Chondrocyte (in vitro differentiated cells): ENCODE results near the gene CGB3. TPM values are rescaled to one million over a fixed set of nuclear protein-coding genes. Genes with fewer than 3 reads are reported as not detected.

Experiments used
- DNase-seq: peaks from one replicate; pipeline ENCODE4 v3.0.0; 2021; ENCODE audit warnings: mixed read lengths, low spot score
- H3K27ac Mint-ChIP-seq: one replicate; pipeline ENCODE4 v1.8.0; 2021; ENCODE audit warnings: mild to moderate bottlenecking, moderate library complexity, mixed read lengths; ENCODE audit not compliant: unreplicated experiment
- H3K27me3 Mint-ChIP-seq: 2 replicates; pipeline ENCODE4 v1.8.0; 2021; ENCODE audit warnings: low read depth, mixed read lengths
- H3K36me3 Mint-ChIP-seq: 2 replicates; pipeline ENCODE4 v1.8.0; 2021; ENCODE audit warnings: low read depth, mixed read lengths
- H3K4me1 Mint-ChIP-seq: 2 replicates; pipeline ENCODE4 v1.8.0; 2021; ENCODE audit warnings: low read depth, mild to moderate bottlenecking, mixed read lengths
- H3K4me3 Mint-ChIP-seq: one replicate; pipeline ENCODE4 v1.8.0; 2021; ENCODE audit warnings: mild to moderate bottlenecking, moderate library complexity, mixed read lengths; ENCODE audit not compliant: unreplicated experiment
- H3K9me3 Mint-ChIP-seq: 2 replicates; pipeline ENCODE4 v1.8.0; 2021; ENCODE audit warnings: low read depth, mixed read lengths
- CTCF ChIP-seq: fragments of 200-600 bp; sonication (generic); IDR thresholded peaks from 2 replicates; pipeline ENCODE4 v1.5.0; 2021; ENCODE audit warnings: antibody characterized with exemption, mild to moderate bottlenecking, moderate library complexity
- total RNA-seq: library from RNA; stranded (reverse); gene quantifications from 3 replicates; pipeline ENCODE4 v1.2.1, GENCODE V29; 2021

Gene CGB3
- total RNA-seq, 1 donor from 2014 or later, result not detected

GRCh38 chr19:48991873-48992580, 32.1 kb downstream of the CGB3 start:
- peaks cover 14% of the 10 kb centered on the region for H3K36me3 Mint-ChIP-seq
- H3K4me3 Mint-ChIP-seq, result peak overlapping the region; percentile 98
- no peaks in the 10 kb centered on the region for H3K9me3 Mint-ChIP-seq
- no peak for DNase-seq
- no peak for TF ChIP-seq CTCF
- H3K4me1 Mint-ChIP-seq, result peaks cover 40% of the 10 kb centered on the region
- no peaks in the 10 kb centered on the region for H3K27me3 Mint-ChIP-seq
- peak overlapping the region; percentile 93 for H3K27ac Mint-ChIP-seq

GRCh38 chr19:48991011-48991609, 33.0 kb downstream of the CGB3 start:
- Mint-ChIP-seq H3K4me1 (peaks cover 40% of the 10 kb centered on the region), H3K27me3 (no peaks in the 10 kb centered on the region), H3K4me3 (peak overlapping the region; percentile 98), H3K36me3 (peaks cover 14% of the 10 kb centered on the region), H3K27ac (no peak overlapping the region), H3K9me3 (no peaks in the 10 kb centered on the region)
- no peak for DNase-seq
- TF ChIP-seq CTCF, result no peak

- Mint-ChIP-seq H3K27ac (no peak overlapping the region), H3K4me1 (peaks cover 40% of the 10 kb centered on the region), H3K9me3 (no peaks in the 10 kb centered on the region), H3K36me3 (peaks cover 17% of the 10 kb centered on the region), H3K27me3 (no peaks in the 10 kb centered on the region), H3K4me3 (no peak overlapping the region)
- no peak for TF ChIP-seq CTCF
- no peak for DNase-seq
Measured at GRCh38 chr19:48990400-48990799, 33.7 kb downstream of the CGB3 start.

- no peak for TF ChIP-seq CTCF
- H3K27me3 Mint-ChIP-seq, result no peaks in the 10 kb centered on the region
- H3K4me1 Mint-ChIP-seq, result peaks cover 34% of the 10 kb centered on the region
- peak overlapping the region; percentile 36 for H3K27ac Mint-ChIP-seq
- no peak overlapping the region for H3K4me3 Mint-ChIP-seq
- peaks cover 19% of the 10 kb centered on the region for H3K36me3 Mint-ChIP-seq
- no peak for DNase-seq
- H3K9me3 Mint-ChIP-seq, result no peaks in the 10 kb centered on the region
Measured at GRCh38 chr19:48989701-48990291, 34.3 kb downstream of the CGB3 start.

- Mint-ChIP-seq H3K9me3 (no peaks in the 10 kb centered on the region), H3K36me3 (peaks cover 19% of the 10 kb centered on the region), H3K27me3 (no peaks in the 10 kb centered on the region), H3K27ac (peak overlapping the region; percentile 23), H3K4me3 (no peak overlapping the region), H3K4me1 (peaks cover 25% of the 10 kb centered on the region)
- no peak for TF ChIP-seq CTCF
- DNase-seq, result no peak
Measured at GRCh38 chr19:48988860-48989259, 35.3 kb downstream of the CGB3 start.
